Neutrophil (primary cell): Measurements from ENCODE around the gene COL6A1.

ENCODE experiments used
- H3K27ac ChIP-seq: fragments of 200-600 bp; sonication (generic); 2 replicates; pipeline ENCODE4 v1.5.1; 2016; ENCODE audit warnings: mild to moderate bottlenecking, moderate library complexity
- H3K27me3 ChIP-seq: fragments of 200-600 bp; sonication (generic); 2 replicates; pipeline ENCODE4 v1.6.0; 2016; ENCODE audit warnings: mild to moderate bottlenecking
- H3K36me3 ChIP-seq: fragments of 200-600 bp; sonication (generic); 2 replicates; pipeline ENCODE4 v1.5.1; 2017
- H3K4me1 ChIP-seq, 2 experiments: fragments of 200-600 bp in 1 of 2; sonication (generic) in 1 of 2; 1 replicate in 1 of 2; 2 replicates in 1 of 2; pipeline versions ENCODE4 v1.5.1 to v1.6.1; 2013 to 2016; ENCODE audit warnings: low read depth in 1 of 2, low read length in 1 of 2, mild to moderate bottlenecking in 1 of 2, moderate library complexity in 1 of 2; ENCODE audit not compliant: control insufficient read depth in 1 of 2, insufficient read depth in 1 of 2
- H3K4me3 ChIP-seq, 2 experiments: fragments of 200-600 bp in 1 of 2; sonication (generic) in 1 of 2; 1 replicate in 1 of 2; 2 replicates in 1 of 2; pipeline ENCODE4 v1.5.1; 2013 to 2016; ENCODE audit warnings: low read depth in 1 of 2, low read length in 1 of 2, mild to moderate bottlenecking in 1 of 2, moderate library complexity in 1 of 2
- H3K9me3 ChIP-seq: fragments of 200-600 bp; sonication (generic); 2 replicates; pipeline ENCODE4 v1.5.1; 2016
- CTCF ChIP-seq: fragments of 200-600 bp; sonication (generic); IDR thresholded peaks from 2 replicates; pipeline ENCODE4 v1.5.1; 2016; ENCODE audit warnings: antibody characterized with exemption

The COL6A1 gene

DNA sequence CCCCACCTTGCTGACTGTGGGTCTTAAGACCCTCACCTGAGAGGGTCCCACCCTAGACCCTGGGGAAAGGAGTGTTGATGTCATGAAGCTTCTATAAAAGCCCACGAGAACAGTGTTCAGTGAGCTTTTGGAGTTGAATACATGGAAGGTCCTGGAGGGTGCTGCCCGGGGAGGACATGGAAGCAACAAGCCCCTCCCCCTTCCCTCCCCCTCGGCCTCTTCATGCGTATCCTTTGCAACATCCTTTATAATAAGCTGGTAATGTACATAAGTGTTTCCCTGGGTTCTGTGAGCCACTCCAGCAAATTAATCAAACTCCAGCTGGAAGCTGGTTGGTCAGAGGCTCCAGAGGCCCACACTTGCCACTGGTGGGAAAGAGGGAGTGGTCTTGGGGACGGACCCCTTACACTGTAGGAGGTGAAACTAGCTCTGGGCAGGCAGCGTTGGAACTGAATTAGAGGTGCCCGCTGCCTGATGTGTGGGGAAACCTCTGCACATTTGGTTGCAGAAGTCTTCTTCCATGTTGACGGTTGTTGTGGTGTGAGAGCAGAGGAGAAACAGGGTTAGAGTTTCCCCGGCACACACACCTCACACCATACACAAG lies 14.7 kb upstream of the COL6A1 start:
- Histone ChIP-seq H3K27ac (no peak overlapping the region), H3K9me3 (no peaks in the 10 kb centered on the region), H3K27me3 (peaks cover 52% of the 10 kb centered on the region), H3K4me3 (no peak overlapping the region), H3K36me3 (no peaks in the 10 kb centered on the region), H3K4me1 (no peaks in the 10 kb centered on the region)
- no peak for TF ChIP-seq CTCF

DNA sequence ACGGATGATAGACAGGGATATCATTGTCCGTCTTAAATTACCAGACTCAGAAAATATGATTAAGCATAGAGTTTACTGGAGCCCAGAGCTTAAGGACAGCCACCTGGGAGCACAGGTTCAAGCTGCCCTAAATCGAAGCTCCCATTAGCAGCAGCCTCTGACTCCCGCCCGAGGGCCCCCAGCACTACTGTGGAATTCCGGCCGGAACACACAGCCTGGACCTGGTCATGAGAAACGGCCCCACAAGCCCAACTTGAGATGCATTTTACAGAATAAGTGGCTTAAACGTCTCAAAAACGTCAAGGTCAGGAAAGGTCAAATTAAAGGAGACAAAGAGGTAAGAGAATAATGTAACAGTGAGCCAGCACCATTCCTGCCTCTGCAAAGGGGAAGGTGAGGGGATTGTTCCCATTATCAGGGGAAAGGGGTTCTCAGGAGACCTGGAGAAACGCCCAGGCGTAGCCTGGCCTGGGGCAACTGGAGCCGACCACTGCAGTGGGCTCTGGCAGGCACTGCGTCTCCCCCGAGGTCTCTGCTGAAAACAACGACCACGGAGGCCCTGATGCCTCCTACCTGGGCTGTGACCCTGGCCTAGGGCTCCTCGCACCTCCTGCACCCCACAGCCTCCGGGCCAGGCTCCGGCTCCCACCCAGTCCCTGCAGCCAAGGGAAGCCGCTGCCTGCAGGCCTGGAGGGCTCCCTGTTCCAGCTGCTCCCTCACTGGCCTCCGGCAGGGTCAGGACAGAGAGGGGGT lies 11.5 kb upstream of the COL6A1 start:
- Histone ChIP-seq H3K4me1 (peaks cover 5 to 21% of the 10 kb centered on the region in 2 experiments), H3K4me3 (no peak overlapping the region), H3K27me3 (peaks cover 69% of the 10 kb centered on the region), H3K36me3 (no peaks in the 10 kb centered on the region), H3K27ac (no peak overlapping the region), H3K9me3 (no peaks in the 10 kb centered on the region)
- no peak for TF ChIP-seq CTCF

DNA sequence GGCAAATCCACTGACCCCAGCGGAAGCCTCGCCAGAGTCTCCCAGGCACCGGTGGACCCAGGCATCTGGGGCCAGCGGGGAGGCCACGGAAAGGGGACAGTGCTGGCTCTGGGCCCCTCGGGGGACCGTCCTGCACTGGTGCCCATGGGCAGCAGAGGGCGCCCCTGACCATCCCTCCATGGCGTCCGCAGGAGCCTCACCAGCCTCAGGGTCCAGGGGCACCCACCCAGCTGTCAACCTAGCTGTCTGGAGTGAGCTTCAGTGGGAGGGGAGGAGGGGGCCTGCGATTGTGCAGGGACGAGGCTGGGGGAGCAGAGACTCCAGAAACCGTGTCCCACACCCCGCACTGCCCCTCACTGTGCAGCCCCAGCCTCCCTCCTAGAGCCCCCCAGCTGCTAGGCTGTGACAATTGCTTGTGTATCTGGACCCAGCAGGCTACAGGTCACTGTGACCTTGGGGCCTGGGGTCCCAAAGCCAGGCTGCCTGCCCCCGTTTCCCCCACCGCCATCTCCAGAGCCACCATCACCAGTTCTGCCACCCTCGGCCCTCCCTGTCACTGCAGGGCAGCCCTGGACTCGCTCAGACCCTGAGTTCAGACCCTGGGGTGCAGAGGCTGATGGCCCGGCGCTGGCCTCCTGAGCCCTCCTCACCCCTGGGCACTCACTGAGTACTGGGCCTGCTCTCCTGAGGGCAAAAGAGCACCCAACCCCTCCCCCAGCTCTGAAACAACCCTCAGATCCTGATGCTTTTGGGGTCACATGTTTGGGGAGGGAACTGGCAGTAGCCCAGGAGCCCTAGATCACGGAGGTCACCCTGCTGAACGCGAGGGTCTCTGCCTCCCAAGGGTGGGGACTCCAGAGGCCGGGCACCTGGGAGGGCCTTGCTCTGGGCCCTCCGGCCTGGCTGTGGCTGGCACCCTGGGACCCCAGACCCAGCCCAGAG lies 10.6 kb upstream of the COL6A1 start:
- H3K9me3 ChIP-seq: no peaks in the 10 kb centered on the region
- peaks cover 5 to 21% of the 10 kb centered on the region in 2 experiments for H3K4me1 ChIP-seq
- peaks cover 78% of the 10 kb centered on the region for H3K27me3 ChIP-seq
- no peak for TF ChIP-seq CTCF
- no peaks in the 10 kb centered on the region for H3K36me3 ChIP-seq
- H3K4me3 ChIP-seq: no peak overlapping the region
- no peak overlapping the region for H3K27ac ChIP-seq

- Histone ChIP-seq H3K36me3 (no peaks in the 10 kb centered on the region), H3K27ac (no peak overlapping the region), H3K4me3 (no peak overlapping the region), H3K27me3 (peaks cover 78% of the 10 kb centered on the region), H3K4me1 (peaks cover 7 to 21% of the 10 kb centered on the region in 2 experiments), H3K9me3 (no peaks in the 10 kb centered on the region)
- no peak for TF ChIP-seq CTCF
Measured at GRCh38 chr21:45971616-45972352, 9.8 kb upstream of the COL6A1 start.

DNA sequence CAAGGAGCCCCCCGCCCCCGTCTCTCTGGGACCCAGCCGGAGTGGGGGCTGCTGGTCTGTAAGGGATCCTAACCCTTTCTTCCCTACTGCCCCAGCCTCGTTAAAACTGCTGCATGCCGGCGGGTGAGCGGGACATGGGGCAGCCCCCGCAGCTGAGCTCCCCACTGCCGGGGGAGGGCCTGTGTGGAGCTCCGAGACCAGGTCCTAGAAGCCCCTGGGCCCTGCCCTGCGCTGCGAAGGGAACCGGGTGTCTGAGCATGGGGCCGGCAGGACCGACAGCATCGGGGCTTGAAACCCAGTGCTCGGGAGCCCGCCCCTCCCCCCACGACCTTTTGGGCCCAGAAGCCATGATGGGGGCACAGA lies 9.2 kb upstream of the COL6A1 start:
- no peaks in the 10 kb centered on the region for H3K36me3 ChIP-seq
- H3K4me1 ChIP-seq: peaks cover 7 to 21% of the 10 kb centered on the region in 2 experiments
- no peak overlapping the region for H3K27ac ChIP-seq
- no peak overlapping the region for H3K4me3 ChIP-seq
- peaks cover 78% of the 10 kb centered on the region for H3K27me3 ChIP-seq
- H3K9me3 ChIP-seq: no peaks in the 10 kb centered on the region
- TF ChIP-seq CTCF: no peak
